ENCODE data around the gene IRAK3. TPM values are rescaled to one million over a fixed set of nuclear protein-coding genes. Genes with fewer than 3 reads are reported as not detected.

IRAK3 gene
- total and polyA plus RNA-seq, 7 donors: 1.4 to 17.1 (median 9.4) TPM

DNA sequence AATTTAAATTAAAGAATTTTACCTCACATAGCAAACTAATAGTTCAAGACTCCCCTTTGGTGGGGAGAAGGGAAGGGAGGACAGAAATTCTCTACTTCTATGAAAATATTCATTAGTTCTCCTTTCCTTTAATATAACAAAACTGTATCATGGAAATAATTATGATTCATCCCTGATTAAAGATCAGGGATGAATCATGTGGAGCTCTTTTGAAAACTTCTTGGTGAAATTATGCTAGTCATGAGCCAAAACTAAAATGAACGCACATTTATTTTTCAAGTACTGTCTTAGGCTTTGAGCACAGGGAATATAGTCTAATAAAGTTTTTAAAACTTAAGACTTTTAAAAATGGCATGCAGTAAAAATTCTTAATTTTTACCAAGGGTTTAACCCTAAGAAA, 36.3 kb upstream of the IRAK3 start:
- no peak for DNase-seq
- H3K9me3 ChIP-seq: no peaks in the 10 kb centered on the region
- no peak for TF ChIP-seq CTCF (IDR thresholded peaks at IDR 0.05)
- TF ChIP-seq POLR2A (IDR thresholded peaks at IDR 0.05): no peak
- no peak overlapping the region for H3K4me3 ChIP-seq
- H3K36me3 ChIP-seq: peaks cover 0 to 40% (median 4%) of the 10 kb centered on the region in 4 donors
- intact Hi-C loops (cut with DNase I): no loop called here
- H3K27me3 ChIP-seq: no peaks in the 10 kb centered on the region
- H3K27ac ChIP-seq: peak overlapping the region in 1 of 4 donors; percentile 2
- H3K4me1 ChIP-seq: peaks cover 0 to 32% (median 18%) of the 10 kb centered on the region in 4 donors
- 95 to 97% methylated on average over 1 of the region's 1 CpG for WGBS, 2 donors

DNA sequence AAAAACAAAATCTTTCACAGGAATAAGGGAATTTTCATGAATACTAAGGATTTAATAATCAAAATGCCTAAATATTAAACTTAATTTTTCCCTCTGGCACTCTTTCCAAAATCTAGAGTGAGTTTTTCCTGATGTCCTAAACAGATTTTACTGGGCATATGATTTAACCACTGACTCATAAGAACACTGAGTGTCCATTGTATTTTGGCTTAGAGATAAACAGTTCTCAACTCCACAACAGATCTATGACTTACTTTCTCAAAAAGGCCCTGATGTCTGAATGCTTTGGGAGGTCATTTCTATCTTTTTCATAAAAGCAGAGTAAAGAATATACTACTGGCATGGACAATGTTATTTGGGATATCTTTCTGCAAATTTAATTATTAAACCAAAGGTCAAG, 34.2 kb upstream of the IRAK3 start:
- Histone ChIP-seq H3K4me3 (no peak overlapping the region), H3K9me3 (no peaks in the 10 kb centered on the region), H3K27ac (peak overlapping the region in 3 of 4 donors; percentile 15 to 48 (median 19)), H3K36me3 (peaks cover 0 to 35% (median 5%) of the 10 kb centered on the region in 4 donors), H3K27me3 (no peaks in the 10 kb centered on the region), H3K4me1 (peaks cover 0 to 32% (median 18%) of the 10 kb centered on the region in 4 donors)
- no peak for TF ChIP-seq EP300 (IDR thresholded peaks at IDR 0.05)
- TF ChIP-seq POLR2AphosphoS5 (IDR thresholded peaks at IDR 0.05): no peak
- TF ChIP-seq POLR2A (IDR thresholded peaks at IDR 0.05): no peak
- TF ChIP-seq CTCF (IDR thresholded peaks at IDR 0.05): no peak
- no peak for DNase-seq
- intact Hi-C loops (cut with DNase I): no loop called here

DNA sequence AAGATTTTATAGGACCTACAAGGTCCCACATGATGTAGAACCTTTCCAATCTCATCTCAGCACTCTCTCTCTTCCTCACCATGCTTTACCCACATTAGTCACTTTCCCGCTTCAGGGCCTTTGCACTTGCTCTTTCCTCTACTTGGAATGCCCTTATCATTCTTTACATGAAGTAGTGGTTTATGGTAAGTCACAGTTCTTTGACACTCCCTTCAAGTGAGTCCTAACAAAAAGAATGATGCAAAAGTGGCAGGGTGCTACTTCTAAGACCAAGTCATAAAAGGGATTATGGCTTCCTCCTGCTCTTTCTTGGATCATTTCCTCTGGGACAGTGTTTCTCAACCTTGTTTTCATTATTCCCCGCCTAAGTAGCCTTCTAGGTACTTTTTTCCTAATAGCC, 32.4 kb upstream of the IRAK3 start:
- H3K9me3 ChIP-seq: no peaks in the 10 kb centered on the region
- H3K4me1 ChIP-seq: peaks cover 0 to 32% (median 18%) of the 10 kb centered on the region in 4 donors
- H3K4me3 ChIP-seq: no peak overlapping the region
- H3K36me3 ChIP-seq: peaks cover 0 to 26% (median 5%) of the 10 kb centered on the region in 4 donors
- H3K27ac ChIP-seq: no peak overlapping the region
- DNase-seq: no peak
- intact Hi-C loops (cut with DNase I): no loop called here
- H3K27me3 ChIP-seq: no peaks in the 10 kb centered on the region
- no peak for TF ChIP-seq POLR2AphosphoS5 (IDR thresholded peaks at IDR 0.05)
- no peak for TF ChIP-seq CTCF (IDR thresholded peaks at IDR 0.05)
- no peak for TF ChIP-seq EP300 (IDR thresholded peaks at IDR 0.05)
- no peak for TF ChIP-seq POLR2A (IDR thresholded peaks at IDR 0.05)
- WGBS, 2 donors: 33 to 87% methylated on average over 2 of the region's 2 CpGs

DNA sequence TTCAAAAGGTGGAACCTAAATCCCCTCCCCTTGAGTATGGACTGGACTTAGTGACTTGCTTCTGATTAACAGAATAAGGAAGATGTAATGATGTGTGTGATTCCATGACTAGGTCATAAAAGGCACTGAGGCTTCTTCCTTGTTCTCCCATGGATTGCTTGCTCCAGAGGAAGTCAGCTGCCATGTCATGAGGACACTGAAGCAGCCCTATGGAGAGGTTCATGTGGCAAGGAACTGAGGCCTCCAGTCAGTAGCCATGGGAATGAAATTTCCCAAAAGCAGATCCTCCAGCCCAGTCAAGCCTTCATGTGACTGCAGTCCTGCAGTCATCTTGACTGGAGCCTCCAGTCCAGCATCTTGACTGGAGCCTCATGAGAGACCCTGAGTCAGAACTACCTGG, 29.9 kb upstream of the IRAK3 start:
- Histone ChIP-seq H3K27ac (no peak overlapping the region), H3K4me1 (peaks cover 0 to 31% (median 27%) of the 10 kb centered on the region in 4 donors), H3K9me3 (no peaks in the 10 kb centered on the region), H3K4me3 (no peak overlapping the region), H3K27me3 (no peaks in the 10 kb centered on the region), H3K36me3 (peaks cover 0 to 19% (median 5%) of the 10 kb centered on the region in 4 donors)
- no peak for DNase-seq
- intact Hi-C loops (cut with DNase I): no loop called here
- TF ChIP-seq EP300 (IDR thresholded peaks at IDR 0.05) (no peak), POLR2A (IDR thresholded peaks at IDR 0.05) (no peak), CTCF (IDR thresholded peaks at IDR 0.05) (no peak), POLR2AphosphoS5 (IDR thresholded peaks at IDR 0.05) (no peak)

GRCh38 chr12:66160704-66161103, 28.3 kb upstream of the IRAK3 start:
- Histone ChIP-seq H3K9me3 (no peaks in the 10 kb centered on the region), H3K36me3 (peaks cover 0 to 19% (median 5%) of the 10 kb centered on the region in 4 donors), H3K4me1 (peaks cover 0 to 18% (median 13%) of the 10 kb centered on the region in 4 donors), H3K4me3 (no peak overlapping the region), H3K27ac (no peak overlapping the region), H3K27me3 (no peaks in the 10 kb centered on the region)
- intact Hi-C loops (cut with DNase I): no loop called here
- WGBS, 2 donors: 94 to 97% methylated on average over 28 of the region's 28 CpGs
- TF ChIP-seq POLR2A (IDR thresholded peaks at IDR 0.05) (no peak), EP300 (IDR thresholded peaks at IDR 0.05) (no peak), CTCF (IDR thresholded peaks at IDR 0.05) (no peak), POLR2AphosphoS5 (IDR thresholded peaks at IDR 0.05) (no peak)
- no peak for DNase-seq
